Measurements from ENCODE around the gene ZMIZ2. TPM values are rescaled to one million over a fixed set of nuclear protein-coding genes. Genes with fewer than 3 reads are reported as not detected.
"Not testable (repeated sequence)": the region's sequence is repeated elsewhere in the genome, so short reads cannot be mapped to it uniquely, and the experiment has no call there.

Gene ZMIZ2
- 53.0 and 67.3 TPM in 2 replicates for total RNA-seq

GRCh38 chr7:44748045-44748947 is at the start of gene ZMIZ2:
Gene ZMIZ2 (plus strand): TSS chr7:44748847. CDS start chr7:44756250, 7,403 bp downstream.
- peak; percentile 23 for DNase-seq (ENCODE audit: low read depth)
- TF ChIP-seq CTCF (IDR thresholded peaks at IDR 0.05; ENCODE audit: insufficient read depth, low read length, poor library complexity, severe bottlenecking) = no peak
- Histone ChIP-seq H3K36me3 (ENCODE audit: control insufficient read depth, insufficient read depth, low read length) (no peaks in the 10 kb centered on the region), H3K27me3 (ENCODE audit: control insufficient read depth, insufficient read depth, low read length) (no peaks in the 10 kb centered on the region), H3K4me3 (ENCODE audit: low read depth, low read length) (peak within 1 kb of the TSS; percentile 74)

GRCh38 chr7:44699598-44699997 is 49.0 kb upstream of the ZMIZ2 start:
- not testable (repeated sequence) for H3K36me3 ChIP-seq (ENCODE audit: control insufficient read depth, insufficient read depth, low read length); DNase-seq (ENCODE audit: low read depth); H3K4me3 ChIP-seq (ENCODE audit: low read depth, low read length); H3K27me3 ChIP-seq (ENCODE audit: control insufficient read depth, insufficient read depth, low read length)

- DNase-seq (ENCODE audit: low read depth) = no peak
- H3K4me3 ChIP-seq (ENCODE audit: low read depth, low read length) = no peak overlapping the region
These were observed 48.3 kb upstream of the ZMIZ2 start for GRCh38 chr7:44700322-44700721.

GRCh38 chr7:44703391-44703790 is 45.3 kb upstream of the ZMIZ2 start:
- H3K27me3 ChIP-seq (ENCODE audit: control insufficient read depth, insufficient read depth, low read length); DNase-seq (ENCODE audit: low read depth); H3K4me3 ChIP-seq (ENCODE audit: low read depth, low read length); H3K36me3 ChIP-seq (ENCODE audit: control insufficient read depth, insufficient read depth, low read length): not testable (repeated sequence)

More at GRCh38 chr7:44700322-44700721, 48.3 kb upstream of the ZMIZ2 start:
- H3K36me3 ChIP-seq (ENCODE audit: control insufficient read depth, insufficient read depth, low read length) = peaks cover 3% of the 10 kb centered on the region
- TF ChIP-seq CTCF (IDR thresholded peaks at IDR 0.05; ENCODE audit: insufficient read depth, low read length, poor library complexity, severe bottlenecking) = no peak
- no peaks in the 10 kb centered on the region for H3K27me3 ChIP-seq (ENCODE audit: control insufficient read depth, insufficient read depth, low read length)

GRCh38 chr7:44703921-44704320 is 44.7 kb upstream of the ZMIZ2 start:
- Histone ChIP-seq H3K4me3 (ENCODE audit: low read depth, low read length) (no peak overlapping the region), H3K27me3 (ENCODE audit: control insufficient read depth, insufficient read depth, low read length) (no peaks in the 10 kb centered on the region), H3K36me3 (ENCODE audit: control insufficient read depth, insufficient read depth, low read length) (peaks cover 6% of the 10 kb centered on the region)
- no peak for DNase-seq (ENCODE audit: low read depth)
- TF ChIP-seq CTCF (IDR thresholded peaks at IDR 0.05; ENCODE audit: insufficient read depth, low read length, poor library complexity, severe bottlenecking) = no peak

- TF ChIP-seq CTCF (IDR thresholded peaks at IDR 0.05; ENCODE audit: insufficient read depth, low read length, poor library complexity, severe bottlenecking) = no peak
- no peak for DNase-seq (ENCODE audit: low read depth)
- peaks cover 8% of the 10 kb centered on the region for H3K36me3 ChIP-seq (ENCODE audit: control insufficient read depth, insufficient read depth, low read length)
- no peaks in the 10 kb centered on the region for H3K27me3 ChIP-seq (ENCODE audit: control insufficient read depth, insufficient read depth, low read length)
- no peak overlapping the region for H3K4me3 ChIP-seq (ENCODE audit: low read depth, low read length)
These were observed 43.2 kb upstream of the ZMIZ2 start for GRCh38 chr7:44705434-44705833.
